ENCODE measurements around the gene BZW2. TPM values are rescaled to one million over a fixed set of nuclear protein-coding genes. Genes with fewer than 3 reads are reported as not detected.
A peak's percentile ranks its signal among the peaks of the same experiment; 100 is the strongest.

Gene BZW2
- total and polyA plus RNA-seq, 11 donors, result 195 to 808 (median 297) TPM

- no peaks in the 10 kb centered on the region for H3K9me3 ChIP-seq
- DNase-seq, result no peak
- H3K4me3 ChIP-seq, result no peak overlapping the region
- peaks cover 0 to 45% (median 19%) of the 10 kb centered on the region in 12 donors for H3K4me1 ChIP-seq
- no peaks in the 10 kb centered on the region for H3K36me3 ChIP-seq
- 81 to 100% (median 88%) methylated on average over 1 of the region's 1 CpG for WGBS, 4 donors
- H3K27ac ChIP-seq, result peak overlapping the region in 10 of 12 donors; percentile 7 to 74 (median 62)
- no peak for ATAC-seq
- H3K27me3 ChIP-seq, result no peaks in the 10 kb centered on the region
- intact Hi-C loops (cut with DNase I), result no loop called here
- TF ChIP-seq POLR2A (IDR thresholded peaks at IDR 0.05) (no peak), CTCF (IDR thresholded peaks at IDR 0.05) (no peak)
Measured at GRCh38 chr7:16741676-16742075, 95.7 kb downstream of the BZW2 start.

- TF ChIP-seq POLR2A (IDR thresholded peaks at IDR 0.05) (no peak), CTCF (IDR thresholded peaks at IDR 0.05) (no peak)
- no peak for DNase-seq
- H3K9me3 ChIP-seq, result no peaks in the 10 kb centered on the region
- WGBS, 4 donors, result 61 to 98% (median 80%) methylated on average over 3 of the region's 3 CpGs
- H3K36me3 ChIP-seq, result no peaks in the 10 kb centered on the region
- no peak for ATAC-seq
- peaks cover 0 to 53% (median 27%) of the 10 kb centered on the region in 12 donors for H3K4me1 ChIP-seq
- H3K4me3 ChIP-seq, result no peak overlapping the region
- H3K27ac ChIP-seq, result peak overlapping the region in 8 of 12 donors; percentile 3 to 81 (median 65)
- H3K27me3 ChIP-seq, result no peaks in the 10 kb centered on the region
- intact Hi-C loops (cut with DNase I), result no loop called here
Measured at GRCh38 chr7:16742547-16742946, 96.6 kb downstream of the BZW2 start.

GRCh38 chr7:16743236-16743635 lies 97.3 kb downstream of the BZW2 start:
- intact Hi-C loops (cut with DNase I), result no loop called here
- DNase-seq, result no peak
- Histone ChIP-seq H3K27me3 (no peaks in the 10 kb centered on the region), H3K4me3 (no peak overlapping the region), H3K9me3 (no peaks in the 10 kb centered on the region), H3K4me1 (peaks cover 0 to 53% (median 27%) of the 10 kb centered on the region in 12 donors), H3K27ac (peak overlapping the region in 10 of 12 donors; percentile 2 to 81 (median 64)), H3K36me3 (no peaks in the 10 kb centered on the region)
- WGBS, 4 donors, result 34 to 52% (median 44%) methylated on average over 4 of the region's 4 CpGs
- TF ChIP-seq CTCF (IDR thresholded peaks at IDR 0.05) (no peak), POLR2A (IDR thresholded peaks at IDR 0.05) (no peak)
- ATAC-seq, result peak in 2 of 4 donors; percentile 17 to 44

GRCh38 chr7:16744518-16745250 lies 98.7 kb downstream of the BZW2 start:
- TF ChIP-seq POLR2A (IDR thresholded peaks at IDR 0.05) (no peak), CTCF (IDR thresholded peaks at IDR 0.05) (no peak)
- H3K4me1 ChIP-seq, result peaks cover 0 to 51% (median 27%) of the 10 kb centered on the region in 12 donors
- peak overlapping the region in 7 of 12 donors; percentile 9 to 77 (median 64) for H3K27ac ChIP-seq

More at GRCh38 chr7:16744518-16745250, 98.7 kb downstream of the BZW2 start:
- ATAC-seq (no peak), DNase-seq (no peak)
- intact Hi-C loops (cut with DNase I), result loop anchor here in 1 of 10 donors (5.0 kb wide), 1 partner anchor 97 kb away; the partner anchor contains the start of genes ANKMY2 and BZW2
- no peaks in the 10 kb centered on the region for H3K9me3 ChIP-seq
- WGBS, 4 donors, result 67 to 81% (median 77%) methylated on average over 6 of the region's 6 CpGs
- H3K27me3 ChIP-seq, result no peaks in the 10 kb centered on the region
- no peak overlapping the region for H3K4me3 ChIP-seq
- H3K36me3 ChIP-seq, result no peaks in the 10 kb centered on the region
